ENCODE results near the gene DLGAP1. TPM values are rescaled to one million over a fixed set of nuclear protein-coding genes. Genes with fewer than 3 reads are reported as not detected.
A peak's percentile ranks its signal among the peaks of the same experiment; 100 is the strongest.

The DLGAP1 gene
- total and polyA plus RNA-seq, 10 of the 15 experiments (the other 5 are each of a cell fraction or from before 2014, with no cell fraction given): 0.23 to 27.6 (median 1.9) TPM

GRCh38 chr18:4250141-4250540, 205.0 kb downstream of the DLGAP1 start (continued):
- TF ChIP-seq MEF2B (IDR thresholded peaks at IDR 0.05; ENCODE audit: partially characterized antibody, poor library complexity, severe bottlenecking) (no peak), RBBP5 (conservative IDR thresholded peaks at IDR 0.05) (no peak), FOS (IDR thresholded peaks at IDR 0.05; ENCODE audit: borderline replicate concordance, extremely low read depth, insufficient read length) (no peak), ZBTB40 (IDR thresholded peaks at IDR 0.05; ENCODE audit: borderline replicate concordance) (no peak), POLR2AphosphoS2 (IDR thresholded peaks at IDR 0.05; ENCODE audit: low read depth, low read length) (no peak), FOXM1 (IDR thresholded peaks at IDR 0.05; ENCODE audit: low read depth, low read length) (no peak), ZNF687 (IDR thresholded peaks at IDR 0.05) (0 out of 2 replicates have a peak, but pooled peaks have one; percentile 23), CEBPB (IDR thresholded peaks at IDR 0.05; ENCODE audit: borderline replicate concordance in 1 of 2, low read depth in 2 of 2, low read length in 2 of 2) (no peak), SMAD1 (IDR thresholded peaks at IDR 0.05; ENCODE audit: low read depth, partially characterized antibody) (no peak), NR2C1 (IDR thresholded peaks at IDR 0.05) (no peak), STAT1 (conservative IDR thresholded peaks at IDR 0.05) (no peak), SMC3 (IDR thresholded peaks at IDR 0.05; ENCODE audit: borderline replicate concordance, low read length) (no peak), IKZF2 (IDR thresholded peaks at IDR 0.05) (peak in 1 of 2 experiments; percentile 24; a peak in 2 of 4 replicates), JUND (IDR thresholded peaks at IDR 0.05; ENCODE audit: low read depth, low read length) (no peak), EZH2 (IDR thresholded peaks at IDR 0.05; ENCODE audit: borderline replicate concordance, control insufficient read depth, low read depth, low read length) (no peak), DPF2 (IDR thresholded peaks at IDR 0.05) (0 out of 2 replicates have a peak, but pooled peaks have one; percentile 69), E2F8 (IDR thresholded peaks at IDR 0.05; ENCODE audit: low read depth, partially characterized antibody) (no peak), FOXK2 (IDR thresholded peaks at IDR 0.05) (no peak), BACH1 (IDR thresholded peaks at IDR 0.05; ENCODE audit: borderline replicate concordance) (no peak), RAD21 (IDR thresholded peaks at IDR 0.05; ENCODE audit: insufficient read depth, low read depth, low read length) (no peak), SRF (IDR thresholded peaks at IDR 0.05; ENCODE audit: low read depth in 2 of 2, low read length in 2 of 2) (no peak)
